GM23338 (cell line): ENCODE results near the gene ASTE1.

Experiments
- CREB1 ChIP-seq: fragments of 250-450 bp; sonication (Bioruptor Pico); IDR thresholded peaks from 2 replicates; pipeline ENCODE4 v1.5.0; 2020; ENCODE audit warnings: low read depth, mild to moderate bottlenecking, moderate library complexity
- EZH2 ChIP-seq: fragments of 200-600 bp; sonication (generic); IDR thresholded peaks from one replicate; pipeline ENCODE4 v1.8.0; 2017; ENCODE audit warnings: antibody characterized with exemption, mild to moderate bottlenecking, low read depth; ENCODE audit not compliant: unreplicated experiment
- EZH2phosphoT487 ChIP-seq: fragments of 200-600 bp; sonication (generic); IDR thresholded peaks from one replicate; pipeline ENCODE4 v1.8.1; 2018; ENCODE audit warnings: antibody characterized with exemption; ENCODE audit not compliant: unreplicated experiment
- JUNB ChIP-seq: IDR thresholded peaks from one replicate; pipeline ENCODE4 v1.6.1; 2016; ENCODE audit warnings: antibody characterized with exemption; ENCODE audit not compliant: unreplicated experiment
- NANOG ChIP-seq: IDR thresholded peaks from 2 replicates; pipeline ENCODE4 v1.6.1; 2016; ENCODE audit warnings: antibody characterized with exemption, borderline replicate concordance
- POLR2AphosphoS5 ChIP-seq: IDR thresholded peaks from 2 replicates; pipeline ENCODE4 v1.6.1; 2016; ENCODE audit warnings: antibody characterized with exemption, low read depth
- STAT1 ChIP-seq: IDR thresholded peaks from one replicate; pipeline ENCODE4 v1.6.1; 2016; ENCODE audit warnings: antibody characterized with exemption; ENCODE audit not compliant: unreplicated experiment
- ZNF114 ChIP-seq: fragments of 250-450 bp; sonication (Bioruptor Pico); IDR thresholded peaks from 2 replicates; pipeline ENCODE4 v1.5.0; 2020; ENCODE audit warnings: mild to moderate bottlenecking, moderate library complexity
- ZNF331 ChIP-seq: fragments of 250-450 bp; sonication (Bioruptor Pico); IDR thresholded peaks from 2 replicates; pipeline ENCODE4 v1.5.0; 2020; ENCODE audit warnings: low read depth, mild to moderate bottlenecking, moderate library complexity
- TF ChIP-seq, protein P1 (sequence below), 2 experiments: fragments of 200-600 bp in 1 of 2; sonication (generic) in 1 of 2; conservative IDR thresholded peaks; 2 replicates each; pipeline versions ENCODE4 v1.5.1 to v1.6.1; 2016 to 2017; ENCODE audit warnings: antibody characterized with exemption in 2 of 2, low read depth in 2 of 2, mild to moderate bottlenecking in 2 of 2, moderate library complexity in 1 of 2
- TF ChIP-seq, protein P2 (sequence below): IDR thresholded peaks from one replicate; pipeline ENCODE4 v1.6.1; 2018; ENCODE audit warnings: antibody characterized with exemption; ENCODE audit not compliant: unreplicated experiment
- TF ChIP-seq, protein P3 (sequence below): IDR thresholded peaks from 2 replicates; pipeline ENCODE4 v1.6.1; 2016; ENCODE audit warnings: antibody characterized with exemption
- TF ChIP-seq, protein P4 (sequence below): fragments of 250-450 bp; sonication (Bioruptor Pico); IDR thresholded peaks from 2 replicates; pipeline ENCODE4 v1.5.0; 2020; ENCODE audit warnings: mild to moderate bottlenecking, moderate library complexity

DNA sequence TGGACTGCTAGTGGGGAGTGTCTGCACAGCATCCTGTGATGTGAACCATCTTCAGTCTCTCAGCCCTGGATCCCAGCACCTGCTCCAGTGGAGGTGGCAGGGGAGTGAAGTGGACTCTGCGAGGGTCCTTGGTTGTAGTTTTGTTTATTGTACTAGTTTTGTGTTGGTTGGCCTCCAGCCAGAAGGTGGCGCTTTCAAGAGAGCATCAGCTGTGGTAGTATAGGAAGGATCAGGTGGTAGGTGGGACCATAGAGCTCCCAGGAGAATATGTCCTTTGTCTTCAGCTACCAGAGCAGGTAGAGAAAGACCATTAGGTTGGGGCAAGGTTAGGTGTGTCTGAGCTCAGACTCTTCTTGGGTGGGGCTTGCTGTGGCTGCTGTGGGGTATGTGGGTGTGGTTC is 21.0 kb upstream of the ASTE1 start:
- no peak for TF ChIP-seq EZH2
- TF ChIP-seq, protein P1, sequence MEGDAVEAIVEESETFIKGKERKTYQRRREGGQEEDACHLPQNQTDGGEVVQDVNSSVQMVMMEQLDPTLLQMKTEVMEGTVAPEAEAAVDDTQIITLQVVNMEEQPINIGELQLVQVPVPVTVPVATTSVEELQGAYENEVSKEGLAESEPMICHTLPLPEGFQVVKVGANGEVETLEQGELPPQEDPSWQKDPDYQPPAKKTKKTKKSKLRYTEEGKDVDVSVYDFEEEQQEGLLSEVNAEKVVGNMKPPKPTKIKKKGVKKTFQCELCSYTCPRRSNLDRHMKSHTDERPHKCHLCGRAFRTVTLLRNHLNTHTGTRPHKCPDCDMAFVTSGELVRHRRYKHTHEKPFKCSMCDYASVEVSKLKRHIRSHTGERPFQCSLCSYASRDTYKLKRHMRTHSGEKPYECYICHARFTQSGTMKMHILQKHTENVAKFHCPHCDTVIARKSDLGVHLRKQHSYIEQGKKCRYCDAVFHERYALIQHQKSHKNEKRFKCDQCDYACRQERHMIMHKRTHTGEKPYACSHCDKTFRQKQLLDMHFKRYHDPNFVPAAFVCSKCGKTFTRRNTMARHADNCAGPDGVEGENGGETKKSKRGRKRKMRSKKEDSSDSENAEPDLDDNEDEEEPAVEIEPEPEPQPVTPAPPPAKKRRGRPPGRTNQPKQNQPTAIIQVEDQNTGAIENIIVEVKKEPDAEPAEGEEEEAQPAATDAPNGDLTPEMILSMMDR (conservative IDR thresholded peaks at IDR 0.05; ENCODE audit: low read depth in 2 of 2) = peak; percentile 52 to 54
- TF ChIP-seq, protein P2, sequence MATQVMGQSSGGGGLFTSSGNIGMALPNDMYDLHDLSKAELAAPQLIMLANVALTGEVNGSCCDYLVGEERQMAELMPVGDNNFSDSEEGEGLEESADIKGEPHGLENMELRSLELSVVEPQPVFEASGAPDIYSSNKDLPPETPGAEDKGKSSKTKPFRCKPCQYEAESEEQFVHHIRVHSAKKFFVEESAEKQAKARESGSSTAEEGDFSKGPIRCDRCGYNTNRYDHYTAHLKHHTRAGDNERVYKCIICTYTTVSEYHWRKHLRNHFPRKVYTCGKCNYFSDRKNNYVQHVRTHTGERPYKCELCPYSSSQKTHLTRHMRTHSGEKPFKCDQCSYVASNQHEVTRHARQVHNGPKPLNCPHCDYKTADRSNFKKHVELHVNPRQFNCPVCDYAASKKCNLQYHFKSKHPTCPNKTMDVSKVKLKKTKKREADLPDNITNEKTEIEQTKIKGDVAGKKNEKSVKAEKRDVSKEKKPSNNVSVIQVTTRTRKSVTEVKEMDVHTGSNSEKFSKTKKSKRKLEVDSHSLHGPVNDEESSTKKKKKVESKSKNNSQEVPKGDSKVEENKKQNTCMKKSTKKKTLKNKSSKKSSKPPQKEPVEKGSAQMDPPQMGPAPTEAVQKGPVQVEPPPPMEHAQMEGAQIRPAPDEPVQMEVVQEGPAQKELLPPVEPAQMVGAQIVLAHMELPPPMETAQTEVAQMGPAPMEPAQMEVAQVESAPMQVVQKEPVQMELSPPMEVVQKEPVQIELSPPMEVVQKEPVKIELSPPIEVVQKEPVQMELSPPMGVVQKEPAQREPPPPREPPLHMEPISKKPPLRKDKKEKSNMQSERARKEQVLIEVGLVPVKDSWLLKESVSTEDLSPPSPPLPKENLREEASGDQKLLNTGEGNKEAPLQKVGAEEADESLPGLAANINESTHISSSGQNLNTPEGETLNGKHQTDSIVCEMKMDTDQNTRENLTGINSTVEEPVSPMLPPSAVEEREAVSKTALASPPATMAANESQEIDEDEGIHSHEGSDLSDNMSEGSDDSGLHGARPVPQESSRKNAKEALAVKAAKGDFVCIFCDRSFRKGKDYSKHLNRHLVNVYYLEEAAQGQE = no peak
- TF ChIP-seq EZH2phosphoT487 = no peak
- TF ChIP-seq ZNF331 (CRISPR knock-in tag) = no peak
- TF ChIP-seq POLR2AphosphoS5 = no peak
- TF ChIP-seq JUNB = no peak
- TF ChIP-seq CREB1 (CRISPR knock-in tag) = no peak
- TF ChIP-seq, protein P3, sequence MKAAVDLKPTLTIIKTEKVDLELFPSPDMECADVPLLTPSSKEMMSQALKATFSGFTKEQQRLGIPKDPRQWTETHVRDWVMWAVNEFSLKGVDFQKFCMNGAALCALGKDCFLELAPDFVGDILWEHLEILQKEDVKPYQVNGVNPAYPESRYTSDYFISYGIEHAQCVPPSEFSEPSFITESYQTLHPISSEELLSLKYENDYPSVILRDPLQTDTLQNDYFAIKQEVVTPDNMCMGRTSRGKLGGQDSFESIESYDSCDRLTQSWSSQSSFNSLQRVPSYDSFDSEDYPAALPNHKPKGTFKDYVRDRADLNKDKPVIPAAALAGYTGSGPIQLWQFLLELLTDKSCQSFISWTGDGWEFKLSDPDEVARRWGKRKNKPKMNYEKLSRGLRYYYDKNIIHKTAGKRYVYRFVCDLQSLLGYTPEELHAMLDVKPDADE = no peak
- TF ChIP-seq, protein P4, sequence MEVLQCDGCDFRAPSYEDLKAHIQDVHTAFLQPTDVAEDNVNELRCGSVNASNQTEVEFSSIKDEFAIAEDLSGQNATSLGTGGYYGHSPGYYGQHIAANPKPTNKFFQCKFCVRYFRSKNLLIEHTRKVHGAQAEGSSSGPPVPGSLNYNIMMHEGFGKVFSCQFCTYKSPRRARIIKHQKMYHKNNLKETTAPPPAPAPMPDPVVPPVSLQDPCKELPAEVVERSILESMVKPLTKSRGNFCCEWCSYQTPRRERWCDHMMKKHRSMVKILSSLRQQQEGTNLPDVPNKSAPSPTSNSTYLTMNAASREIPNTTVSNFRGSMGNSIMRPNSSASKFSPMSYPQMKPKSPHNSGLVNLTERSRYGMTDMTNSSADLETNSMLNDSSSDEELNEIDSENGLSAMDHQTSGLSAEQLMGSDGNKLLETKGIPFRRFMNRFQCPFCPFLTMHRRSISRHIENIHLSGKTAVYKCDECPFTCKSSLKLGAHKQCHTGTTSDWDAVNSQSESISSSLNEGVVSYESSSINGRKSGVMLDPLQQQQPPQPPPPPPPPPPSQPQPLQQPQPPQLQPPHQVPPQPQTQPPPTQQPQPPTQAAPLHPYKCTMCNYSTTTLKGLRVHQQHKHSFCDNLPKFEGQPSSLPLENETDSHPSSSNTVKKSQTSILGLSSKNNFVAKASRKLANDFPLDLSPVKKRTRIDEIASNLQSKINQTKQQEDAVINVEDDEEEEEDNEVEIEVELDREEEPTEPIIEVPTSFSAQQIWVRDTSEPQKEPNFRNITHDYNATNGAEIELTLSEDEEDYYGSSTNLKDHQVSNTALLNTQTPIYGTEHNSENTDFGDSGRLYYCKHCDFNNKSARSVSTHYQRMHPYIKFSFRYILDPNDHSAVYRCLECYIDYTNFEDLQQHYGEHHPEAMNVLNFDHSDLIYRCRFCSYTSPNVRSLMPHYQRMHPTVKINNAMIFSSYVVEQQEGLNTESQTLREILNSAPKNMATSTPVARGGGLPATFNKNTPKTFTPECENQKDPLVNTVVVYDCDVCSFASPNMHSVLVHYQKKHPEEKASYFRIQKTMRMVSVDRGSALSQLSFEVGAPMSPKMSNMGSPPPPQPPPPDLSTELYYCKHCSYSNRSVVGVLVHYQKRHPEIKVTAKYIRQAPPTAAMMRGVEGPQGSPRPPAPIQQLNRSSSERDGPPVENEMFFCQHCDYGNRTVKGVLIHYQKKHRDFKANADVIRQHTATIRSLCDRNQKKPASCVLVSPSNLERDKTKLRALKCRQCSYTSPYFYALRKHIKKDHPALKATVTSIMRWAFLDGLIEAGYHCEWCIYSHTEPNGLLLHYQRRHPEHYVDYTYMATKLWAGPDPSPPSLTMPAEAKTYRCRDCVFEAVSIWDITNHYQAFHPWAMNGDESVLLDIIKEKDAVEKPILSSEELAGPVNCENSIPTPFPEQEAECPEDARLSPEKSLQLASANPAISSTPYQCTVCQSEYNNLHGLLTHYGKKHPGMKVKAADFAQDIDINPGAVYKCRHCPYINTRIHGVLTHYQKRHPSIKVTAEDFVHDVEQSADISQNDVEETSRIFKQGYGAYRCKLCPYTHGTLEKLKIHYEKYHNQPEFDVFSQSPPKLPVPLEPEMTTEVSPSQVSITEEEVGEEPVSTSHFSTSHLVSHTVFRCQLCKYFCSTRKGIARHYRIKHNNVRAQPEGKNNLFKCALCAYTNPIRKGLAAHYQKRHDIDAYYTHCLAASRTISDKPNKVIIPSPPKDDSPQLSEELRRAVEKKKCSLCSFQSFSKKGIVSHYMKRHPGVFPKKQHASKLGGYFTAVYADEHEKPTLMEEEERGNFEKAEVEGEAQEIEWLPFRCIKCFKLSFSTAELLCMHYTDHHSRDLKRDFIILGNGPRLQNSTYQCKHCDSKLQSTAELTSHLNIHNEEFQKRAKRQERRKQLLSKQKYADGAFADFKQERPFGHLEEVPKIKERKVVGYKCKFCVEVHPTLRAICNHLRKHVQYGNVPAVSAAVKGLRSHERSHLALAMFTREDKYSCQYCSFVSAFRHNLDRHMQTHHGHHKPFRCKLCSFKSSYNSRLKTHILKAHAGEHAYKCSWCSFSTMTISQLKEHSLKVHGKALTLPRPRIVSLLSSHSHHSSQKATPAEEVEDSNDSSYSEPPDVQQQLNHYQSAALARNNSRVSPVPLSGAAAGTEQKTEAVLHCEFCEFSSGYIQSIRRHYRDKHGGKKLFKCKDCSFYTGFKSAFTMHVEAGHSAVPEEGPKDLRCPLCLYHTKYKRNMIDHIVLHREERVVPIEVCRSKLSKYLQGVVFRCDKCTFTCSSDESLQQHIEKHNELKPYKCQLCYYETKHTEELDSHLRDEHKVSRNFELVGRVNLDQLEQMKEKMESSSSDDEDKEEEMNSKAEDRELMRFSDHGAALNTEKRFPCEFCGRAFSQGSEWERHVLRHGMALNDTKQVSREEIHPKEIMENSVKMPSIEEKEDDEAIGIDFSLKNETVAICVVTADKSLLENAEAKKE (CRISPR knock-in tag) = no peak
- TF ChIP-seq ZNF114 (CRISPR knock-in tag) = no peak
- no peak for TF ChIP-seq STAT1
- no peak for TF ChIP-seq NANOG
